PC-3 (cell line): Measurements from ENCODE around the gene CYP2F1. TPM values are rescaled to one million over a fixed set of nuclear protein-coding genes. Genes with fewer than 3 reads are reported as not detected.
"Not testable (repeated sequence)": the region's sequence is repeated elsewhere in the genome, so short reads cannot be mapped to it uniquely, and the experiment has no call there.

Source experiments
- ATAC-seq: fragments of 200-7000 bp; cut with Tn5 transposase; 2 replicates; pipeline ENCODE4 v1.9.1; 2020; ENCODE audit warnings: mild to moderate bottlenecking, moderate library complexity
- BruUV-seq: library from RNA; stranded (reverse); fragments of 400-500 nt; replicated peaks from 2 replicates; lab custom pipeline; 2021; lab: Mats Ljungman, UMichigan
- CTCF ChIA-PET: fragments of 300-600 bp; sonication (Branson Sonifier 250); formaldehyde crosslinking; loops from one replicate; lab custom pipeline; 2022; ENCODE audit warnings: antibody characterized with exemption; lab: Charles Lee
- POLR2A ChIA-PET: fragments of 300-600 bp; sonication (Branson Sonifier 250); formaldehyde crosslinking; loops from one replicate; lab custom pipeline; 2022; ENCODE audit warnings: antibody characterized with exemption; ENCODE audit not compliant: unreplicated experiment; lab: Charles Lee
- DNase-seq: peaks from one replicate; pipeline ENCODE4 v3.0.0-alpha.2; 2015
- H2AFZ ChIP-seq: fragments of 300-600 bp; sonication (generic); 2 replicates; pipeline ENCODE4 v1.6.0; 2016; ENCODE audit warnings: antibody characterized with exemption, low read length
- H3F3A ChIP-seq: fragments of 300-600 bp; sonication (generic); one replicate; pipeline ENCODE4 v1.6.0; 2017; ENCODE audit warnings: antibody characterized with exemption, low read length, control low read depth, mild to moderate bottlenecking; ENCODE audit not compliant: unreplicated experiment
- H3K27ac ChIP-seq: fragments of 300-600 bp; sonication (generic); 2 replicates; pipeline ENCODE4 v1.5.1; 2016; ENCODE audit warnings: mild to moderate bottlenecking, low read length
- H3K27me3 ChIP-seq: fragments of 300-600 bp; sonication (generic); 2 replicates; pipeline ENCODE4 v1.6.1; 2016; ENCODE audit warnings: low read length, mixed read lengths
- H3K36me3 ChIP-seq: fragments of 300-600 bp; sonication (generic); 2 replicates; pipeline ENCODE4 v1.6.1; 2016; ENCODE audit warnings: low read depth, mixed run types, low read length, mixed read lengths
- H3K4me1 ChIP-seq: fragments of 300-600 bp; sonication (generic); 2 replicates; pipeline ENCODE4 v1.5.1; 2016; ENCODE audit warnings: low read length; ENCODE audit not compliant: insufficient read depth
- H3K4me2 ChIP-seq: fragments of 300-600 bp; sonication (generic); 2 replicates; pipeline ENCODE4 v1.6.0; 2016; ENCODE audit warnings: low read length
- H3K4me3 ChIP-seq: fragments of 300-600 bp; sonication (generic); 2 replicates; pipeline ENCODE4 v1.5.1; 2016; ENCODE audit warnings: mild to moderate bottlenecking, low read length, mixed read lengths
- H3K79me2 ChIP-seq: fragments of 300-600 bp; sonication (generic); 2 replicates; pipeline ENCODE4 v1.6.1; 2017; ENCODE audit warnings: low read length, mixed read lengths
- H3K9ac ChIP-seq: fragments of 300-600 bp; sonication (generic); 2 replicates; pipeline ENCODE4 v1.6.0; 2016; ENCODE audit warnings: mild to moderate bottlenecking, low read length
- H3K9me2 ChIP-seq: fragments of 300-600 bp; sonication (generic); replicated peaks from 2 replicates; pipeline ENCODE4 v1.6.1; 2016; ENCODE audit warnings: mixed run types, low read length, mixed read lengths
- H3K9me3 ChIP-seq: fragments of 300-600 bp; sonication (generic); 2 replicates; pipeline ENCODE4 v1.6.1; 2016; ENCODE audit warnings: low read length, mixed read lengths
- H4K20me1 ChIP-seq: fragments of 300-600 bp; sonication (generic); 2 replicates; pipeline ENCODE4 v1.6.1; 2016; ENCODE audit warnings: low read length, mixed read lengths
- EZH2 ChIP-seq: fragments of 300-600 bp; sonication (generic); IDR thresholded peaks from one replicate; pipeline ENCODE4 v1.6.1; 2017; ENCODE audit warnings: antibody characterized with exemption, mild to moderate bottlenecking, low read length; ENCODE audit not compliant: unreplicated experiment
- EZH2phosphoT487 ChIP-seq: fragments of 300-600 bp; sonication (generic); IDR thresholded peaks from 2 replicates; pipeline ENCODE4 v1.6.1; 2018; ENCODE audit warnings: mild to moderate bottlenecking, antibody characterized with exemption, low read length, borderline replicate concordance
- intact Hi-C: fragments of 100-400 bp; cut with micrococcal nuclease; formaldehyde crosslinking; loops from 2 replicates; pipeline ENCODE4 v1.9.0; 2023
- total RNA-seq: library from RNA; depleted of rRNA; stranded (reverse); fragments of >200 nt; gene quantifications from 2 replicates; pipeline ENCODE4 v1.2.3, GENCODE V29; 2014
- TF ChIP-seq, protein P1 (sequence below): fragments of 300-600 bp; sonication (generic); conservative IDR thresholded peaks from 2 replicates; pipeline ENCODE4 v1.5.1; 2017; ENCODE audit warnings: antibody characterized with exemption, low read depth, mild to moderate bottlenecking, low read length

Gene CYP2F1
- total RNA-seq, 1 experiment from 2014 or later, result not detected

DNA sequence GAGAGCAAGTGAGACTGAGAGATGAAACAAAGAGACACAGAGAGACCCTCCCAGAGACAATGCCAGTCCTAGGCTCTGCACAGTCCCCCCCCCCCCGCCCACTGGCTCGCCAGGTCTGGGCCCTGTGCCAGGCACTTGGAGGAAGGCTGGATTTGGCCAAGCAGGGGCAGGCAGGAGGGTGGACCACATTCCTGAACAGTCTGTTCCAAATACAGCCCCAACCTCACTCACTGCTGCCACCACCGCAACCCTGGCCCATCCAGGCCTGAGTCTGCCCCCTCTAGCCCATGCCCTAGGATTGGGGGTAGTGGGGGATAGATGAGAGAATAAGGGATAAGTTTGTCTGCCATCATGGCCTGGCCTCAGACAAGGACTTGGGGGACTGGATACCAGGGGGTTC, 19.0 kb downstream of the CYP2F1 start:
- intact Hi-C loops, result no loop called here
- Histone ChIP-seq H3K4me3 (no peak overlapping the region), H3K27ac (no peak overlapping the region), H3K79me2 (no peaks in the 10 kb centered on the region), H4K20me1 (no peaks in the 10 kb centered on the region), H3K9me3 (no peaks in the 10 kb centered on the region), H3K27me3 (no peaks in the 10 kb centered on the region), H3K9ac (no peak overlapping the region), H2AFZ (no peak overlapping the region), H3K4me2 (no peak overlapping the region), H3K4me1 (no peaks in the 10 kb centered on the region), H3K36me3 (no peaks in the 10 kb centered on the region), H3F3A (no peaks in the 10 kb centered on the region), H3K9me2 (no peaks in the 10 kb centered on the region)
- ATAC-seq (no peak), DNase-seq (no peak)
- no peak for TF ChIP-seq EZH2phosphoT487
- TF ChIP-seq EZH2, result no peak
- TF ChIP-seq, protein P1, sequence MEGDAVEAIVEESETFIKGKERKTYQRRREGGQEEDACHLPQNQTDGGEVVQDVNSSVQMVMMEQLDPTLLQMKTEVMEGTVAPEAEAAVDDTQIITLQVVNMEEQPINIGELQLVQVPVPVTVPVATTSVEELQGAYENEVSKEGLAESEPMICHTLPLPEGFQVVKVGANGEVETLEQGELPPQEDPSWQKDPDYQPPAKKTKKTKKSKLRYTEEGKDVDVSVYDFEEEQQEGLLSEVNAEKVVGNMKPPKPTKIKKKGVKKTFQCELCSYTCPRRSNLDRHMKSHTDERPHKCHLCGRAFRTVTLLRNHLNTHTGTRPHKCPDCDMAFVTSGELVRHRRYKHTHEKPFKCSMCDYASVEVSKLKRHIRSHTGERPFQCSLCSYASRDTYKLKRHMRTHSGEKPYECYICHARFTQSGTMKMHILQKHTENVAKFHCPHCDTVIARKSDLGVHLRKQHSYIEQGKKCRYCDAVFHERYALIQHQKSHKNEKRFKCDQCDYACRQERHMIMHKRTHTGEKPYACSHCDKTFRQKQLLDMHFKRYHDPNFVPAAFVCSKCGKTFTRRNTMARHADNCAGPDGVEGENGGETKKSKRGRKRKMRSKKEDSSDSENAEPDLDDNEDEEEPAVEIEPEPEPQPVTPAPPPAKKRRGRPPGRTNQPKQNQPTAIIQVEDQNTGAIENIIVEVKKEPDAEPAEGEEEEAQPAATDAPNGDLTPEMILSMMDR, result no peak
- CTCF ChIA-PET, result no interaction called here
- no TSS peak for BruUV-seq
- POLR2A ChIA-PET, result no interaction called here

- POLR2A ChIA-PET, result no interaction called here
- no peak for DNase-seq
- no peaks in the 10 kb centered on the region for H3F3A ChIP-seq
- intact Hi-C loops, result no loop called here
- H3K27me3 ChIP-seq, result no peaks in the 10 kb centered on the region
- TF ChIP-seq EZH2phosphoT487, result no peak
- TF ChIP-seq EZH2, result no peak
- TF ChIP-seq, protein P1, result no peak
- H3K9me2 ChIP-seq, result no peaks in the 10 kb centered on the region
- no peak overlapping the region for H3K9ac ChIP-seq
- no peak overlapping the region for H2AFZ ChIP-seq
- no peaks in the 10 kb centered on the region for H3K79me2 ChIP-seq
- CTCF ChIA-PET, result no interaction called here
- BruUV-seq, result no TSS peak
- H3K36me3 ChIP-seq, result no peaks in the 10 kb centered on the region
- no peak overlapping the region for H3K27ac ChIP-seq
- H3K4me1 ChIP-seq, result no peaks in the 10 kb centered on the region
- H4K20me1 ChIP-seq, result no peaks in the 10 kb centered on the region
- no peak overlapping the region for H3K4me3 ChIP-seq
- no peaks in the 10 kb centered on the region for H3K9me3 ChIP-seq
- no peak overlapping the region for H3K4me2 ChIP-seq
- no peak for ATAC-seq
Observed at GRCh38 chr19:41134616-41135015, 20.4 kb downstream of the CYP2F1 start.

GRCh38 chr19:41135390-41136384, 21.5 kb downstream of the CYP2F1 start:
- H3K79me2 ChIP-seq, H3K27me3 ChIP-seq, intact Hi-C loops, H3K9me3 ChIP-seq, H3K9me2 ChIP-seq, H3K4me1 ChIP-seq, POLR2A ChIA-PET, H3K36me3 ChIP-seq, H3K4me3 ChIP-seq, H3F3A ChIP-seq, BruUV-seq, ATAC-seq, H2AFZ ChIP-seq, H4K20me1 ChIP-seq, H3K9ac ChIP-seq, H3K27ac ChIP-seq, H3K4me2 ChIP-seq, CTCF ChIA-PET, DNase-seq: not testable (repeated sequence)
